Stomach (tissue), 9 donors: ENCODE data around the gene MT2A. TPM values are rescaled to one million over a fixed set of nuclear protein-coding genes. Genes with fewer than 3 reads are reported as not detected.

Experiments
- DNase-seq, 2 donors: peaks; one replicate each; pipeline versions ENCODE4 v3.0.0 to v3.0.0-alpha.2; 2013 to 2019
- H3K27ac ChIP-seq, 5 donors: fragments of 200-600 bp in 4 of 5; sonication (generic) in 4 of 5; one replicate each; pipeline ENCODE4 v1.5.1; 2013 to 2019; ENCODE audit warnings: mild to moderate bottlenecking in 1 of 5, moderate library complexity in 1 of 5
- H3K27me3 ChIP-seq, 3 donors: fragments of 200-600 bp; sonication (generic); one replicate each; pipeline ENCODE4 v1.5.1; 2017 to 2019; ENCODE audit warnings: mixed run types in 1 of 3
- H3K36me3 ChIP-seq, 4 donors: fragments of 200-600 bp; sonication (generic); 1 replicate in 3 of 4; 2 replicates in 1 of 4; pipeline ENCODE4 v1.5.1; 2016 to 2019
- H3K4me1 ChIP-seq, 4 donors: fragments of 200-600 bp; sonication (generic); one replicate each; pipeline ENCODE4 v1.5.1; 2016 to 2019
- H3K4me3 ChIP-seq, 4 donors: fragments of 200-600 bp; sonication (generic) in 3 of 4; one replicate each; pipeline ENCODE4 v1.5.1; 2016 to 2019; ENCODE audit warnings: mild to moderate bottlenecking in 1 of 4
- H3K9me3 ChIP-seq, 4 donors: fragments of 200-600 bp; sonication (generic); one replicate each; pipeline ENCODE4 v1.5.1; 2016 to 2019
- CTCF ChIP-seq, 7 experiments: fragments of 450-650 bp in 4 of 7; fragments of 200-600 bp in 3 of 7; sonication (generic) in 3 of 7; IDR thresholded peaks; one replicate each; pipeline ENCODE4 v1.5.1; 2016 to 2019; ENCODE audit warnings: antibody characterized with exemption in 7 of 7, control low read depth in 2 of 7, mild to moderate bottlenecking in 1 of 7
- EP300 ChIP-seq: sonication (generic); formaldehyde crosslinking; IDR thresholded peaks from one replicate; pipeline ENCODE4 v1.6.1; 2017; ENCODE audit warnings: antibody characterized with exemption
- POLR2A ChIP-seq, 4 donors: fragments of 450-650 bp; IDR thresholded peaks; one replicate each; pipeline ENCODE4 v1.6.1; 2016; ENCODE audit warnings: antibody characterized with exemption in 4 of 4, control low read depth in 2 of 4, mild to moderate bottlenecking in 1 of 4, moderate library complexity in 1 of 4
- POLR2AphosphoS5 ChIP-seq, 3 donors: sonication (generic); formaldehyde crosslinking; IDR thresholded peaks; one replicate each; pipeline ENCODE4 v1.6.1; 2016; ENCODE audit warnings: antibody characterized with exemption in 3 of 3
- WGBS, 5 donors: extraction: QIAGEN DNeasy Blood & Tissue Kit in 3 of 5; methylation state at CpG; one replicate each; pipeline versions ENCODE4 v1.1.5 to v1.1.7; 2013 to 2018; 5-methylcytosine and 5-hydroxymethylcytosine counted together
- intact Hi-C: fragments of 100-400 bp; cut with DNase I; formaldehyde crosslinking; loops from one replicate; pipeline ENCODE4 v1.15.1; 2023; ENCODE audit warnings: low total_unique reads
- polyA plus RNA-seq, 3 donors: library from polyadenylated mRNA; stranded (reverse); fragments of 200-250 nt; gene quantifications; one replicate each; pipeline ENCODE4 v1.2.3, GENCODE V29; 2013
- total RNA-seq, 5 donors: library from RNA; depleted of rRNA; stranded (reverse); fragments of >200 nt; gene quantifications; one replicate each; pipeline versions ENCODE4 v1.1.0 to v1.2.3, GENCODE V29; 2014 to 2016
- donor health status: healthy with polysubstance abuse.
- donor health status: Bipolar disorder and iron deficiency.
- donor health status: healthy.

Gene MT2A
- total and polyA plus RNA-seq, 8 donors: 38.8 to 1,839 (median 213) TPM

- Histone ChIP-seq H3K27ac (no peak overlapping the region), H3K9me3 (no peaks in the 10 kb centered on the region), H3K4me3 (no peak overlapping the region), H3K27me3 (peaks cover 0 to 84% (median 8%) of the 10 kb centered on the region in 3 donors), H3K36me3 (no peaks in the 10 kb centered on the region), H3K4me1 (peaks cover 23 to 52% (median 44%) of the 10 kb centered on the region in 4 donors)
- 91 to 100% (median 95%) methylated on average over 2 of the region's 2 CpGs for WGBS, 5 donors
- TF ChIP-seq POLR2AphosphoS5 (IDR thresholded peaks at IDR 0.05) (no peak), POLR2A (IDR thresholded peaks at IDR 0.05) (no peak), CTCF (IDR thresholded peaks at IDR 0.05) (no peak), EP300 (no peak)
- no peak for DNase-seq
- intact Hi-C loops: no loop called here
These were observed 32.8 kb downstream of the MT2A start for GRCh38 chr16:56641166-56641565.

GRCh38 chr16:56643080-56643778 is 34.8 kb downstream of the MT2A start:
- peak overlapping the region; percentile 65 to 80 (median 74) for H3K27ac ChIP-seq
- H3K4me1 ChIP-seq: peaks cover 23 to 44% (median 37%) of the 10 kb centered on the region in 4 donors
- H3K9me3 ChIP-seq: no peaks in the 10 kb centered on the region
- H3K36me3 ChIP-seq: no peaks in the 10 kb centered on the region
- 3 to 10% (median 4%) methylated on average over 29 to 42 of the region's 42 CpGs for WGBS, 5 donors
- DNase-seq: peak; percentile 89 to 90
- peak overlapping the region; percentile 33 to 47 (median 41) for H3K4me3 ChIP-seq
- intact Hi-C loops: no loop called here
- H3K27me3 ChIP-seq: peaks cover 0 to 83% (median 14%) of the 10 kb centered on the region in 3 donors
- TF ChIP-seq POLR2A (IDR thresholded peaks at IDR 0.05) (no peak), EP300 (peak; percentile 61), POLR2AphosphoS5 (IDR thresholded peaks at IDR 0.05) (peak in 1 of 3 donors; percentile 78), CTCF (IDR thresholded peaks at IDR 0.05) (peak in 4 of 7 experiments; percentile 17 to 58 (median 42))

- DNase-seq: no peak
- no peak for TF ChIP-seq EP300
- no peak for TF ChIP-seq POLR2AphosphoS5 (IDR thresholded peaks at IDR 0.05)
- no peak for TF ChIP-seq POLR2A (IDR thresholded peaks at IDR 0.05)
- no peak for TF ChIP-seq CTCF (IDR thresholded peaks at IDR 0.05)
- H3K4me3 ChIP-seq: peak overlapping the region; percentile 33 to 47 (median 41)
- H3K9me3 ChIP-seq: no peaks in the 10 kb centered on the region
- 26 to 54% (median 35%) methylated on average over 5 of the region's 5 CpGs for WGBS, 5 donors
- intact Hi-C loops: no loop called here
- no peaks in the 10 kb centered on the region for H3K36me3 ChIP-seq
- peak overlapping the region in 3 of 5 donors; percentile 69 to 80 (median 74) for H3K27ac ChIP-seq
- peaks cover 0 to 83% (median 10%) of the 10 kb centered on the region in 3 donors for H3K27me3 ChIP-seq
- peaks cover 18 to 38% (median 31%) of the 10 kb centered on the region in 4 donors for H3K4me1 ChIP-seq
These were observed 35.4 kb downstream of the MT2A start for GRCh38 chr16:56643833-56644232.

GRCh38 chr16:56645311-56645710 is 36.9 kb downstream of the MT2A start:
- Histone ChIP-seq H3K36me3 (no peaks in the 10 kb centered on the region), H3K4me1 (peaks cover 11 to 41% (median 21%) of the 10 kb centered on the region in 4 donors), H3K27me3 (peaks cover 0 to 79% (median 10%) of the 10 kb centered on the region in 3 donors), H3K4me3 (no peak overlapping the region), H3K27ac (no peak overlapping the region), H3K9me3 (no peaks in the 10 kb centered on the region)
- no peak for TF ChIP-seq POLR2AphosphoS5 (IDR thresholded peaks at IDR 0.05)
- intact Hi-C loops: no loop called here
- 83 to 92% (median 87%) methylated on average over 1 of the region's 1 CpG for WGBS, 5 donors
- no peak for DNase-seq

- Histone ChIP-seq H3K27me3 (peaks cover 0 to 74% (median 10%) of the 10 kb centered on the region in 3 donors), H3K4me1 (peaks cover 11 to 41% (median 21%) of the 10 kb centered on the region in 4 donors), H3K36me3 (no peaks in the 10 kb centered on the region), H3K4me3 (no peak overlapping the region), H3K9me3 (no peaks in the 10 kb centered on the region), H3K27ac (no peak overlapping the region)
- TF ChIP-seq POLR2A (IDR thresholded peaks at IDR 0.05) (no peak), CTCF (IDR thresholded peaks at IDR 0.05) (no peak), POLR2AphosphoS5 (IDR thresholded peaks at IDR 0.05) (no peak), EP300 (no peak)
- 0 to 40% (median 0%) methylated on average over 1 of the region's 1 CpG for WGBS, 5 donors
- intact Hi-C loops: no loop called here
- DNase-seq: no peak
These were observed 37.5 kb downstream of the MT2A start for GRCh38 chr16:56645838-56646237.
